ENCODE data around the gene BTC.

DNA sequence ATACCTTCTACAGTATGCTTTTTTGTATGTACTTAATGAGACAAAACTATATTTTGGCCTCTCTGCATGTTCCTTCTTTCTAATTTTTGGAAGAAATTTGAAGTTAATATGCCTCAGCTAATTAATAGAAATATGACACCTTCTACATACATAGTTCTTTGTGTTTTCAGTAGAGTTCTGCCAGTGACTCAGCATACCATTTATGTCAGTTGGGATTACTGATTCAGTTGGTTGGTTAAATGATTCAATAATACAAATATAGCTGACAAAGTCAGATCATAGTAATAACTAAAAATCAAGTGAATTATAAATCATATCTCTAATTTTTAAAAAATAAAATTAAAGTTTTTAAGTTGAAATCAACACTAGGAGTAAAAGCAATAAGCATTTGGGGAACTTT is 16.8 kb downstream of the BTC start:
- TF ChIP-seq TAF1 (IDR thresholded peaks at IDR 0.05; ENCODE audit: low read depth) (no peak), EP300 (IDR thresholded peaks at IDR 0.05; ENCODE audit: borderline replicate concordance) (no peak), CEBPB (IDR thresholded peaks at IDR 0.05) (no peak), YY1 (IDR thresholded peaks at IDR 0.05; ENCODE audit: low read depth) (no peak), TCF12 (IDR thresholded peaks at IDR 0.05; ENCODE audit: low read depth) (no peak), FOXM1 (IDR thresholded peaks at IDR 0.05; ENCODE audit: borderline replicate concordance, low read depth) (no peak)
- TF ChIP-seq, protein P1, sequence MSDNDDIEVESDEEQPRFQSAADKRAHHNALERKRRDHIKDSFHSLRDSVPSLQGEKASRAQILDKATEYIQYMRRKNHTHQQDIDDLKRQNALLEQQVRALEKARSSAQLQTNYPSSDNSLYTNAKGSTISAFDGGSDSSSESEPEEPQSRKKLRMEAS (IDR thresholded peaks at IDR 0.05) = no peak
- TF ChIP-seq, protein P2, sequence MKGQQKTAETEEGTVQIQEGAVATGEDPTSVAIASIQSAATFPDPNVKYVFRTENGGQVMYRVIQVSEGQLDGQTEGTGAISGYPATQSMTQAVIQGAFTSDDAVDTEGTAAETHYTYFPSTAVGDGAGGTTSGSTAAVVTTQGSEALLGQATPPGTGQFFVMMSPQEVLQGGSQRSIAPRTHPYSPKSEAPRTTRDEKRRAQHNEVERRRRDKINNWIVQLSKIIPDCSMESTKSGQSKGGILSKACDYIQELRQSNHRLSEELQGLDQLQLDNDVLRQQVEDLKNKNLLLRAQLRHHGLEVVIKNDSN (IDR thresholded peaks at IDR 0.05) = no peak
